Activated CD8-positive, alpha-beta T cell treated with anti-CD3 and anti-CD28 coated beads for 36 hours (primary cell): ENCODE results near the gene DCLRE1A. TPM values are rescaled to one million over a fixed set of nuclear protein-coding genes. Genes with fewer than 3 reads are reported as not detected.

Experiments used
- ATAC-seq: fragments of 200-7000 bp; cut with Tn5 transposase; one replicate; pipeline ENCODE4 v1.10.0; 2021; ENCODE audit warnings: mild to moderate bottlenecking, moderate library complexity
- CTCF ChIA-PET: fragments of 350-600 bp; sonication (Branson Sonifier 250); formaldehyde crosslinking; loops from one replicate; lab custom pipeline; 2021; ENCODE audit warnings: antibody characterized with exemption; lab: Charles Lee
- POLR2A ChIA-PET: fragments of 350-600 bp; sonication (Branson Sonifier 250); formaldehyde crosslinking; loops from one replicate; lab custom pipeline; 2021; ENCODE audit warnings: antibody characterized with exemption; lab: Charles Lee
- DNase-seq: peaks from one replicate; pipeline ENCODE4 v3.0.0-alpha.2; 2020
- H3K27ac Mint-ChIP-seq: one replicate; pipeline ENCODE4 v1.8.0; 2021; ENCODE audit warnings: mild to moderate bottlenecking, mixed read lengths
- H3K27me3 Mint-ChIP-seq: one replicate; pipeline ENCODE4 v1.8.0; 2021; ENCODE audit warnings: mixed read lengths
- H3K36me3 Mint-ChIP-seq: one replicate; pipeline ENCODE4 v1.8.0; 2021; ENCODE audit warnings: low read depth, mixed read lengths
- H3K4me1 Mint-ChIP-seq: one replicate; pipeline ENCODE4 v1.8.0; 2021; ENCODE audit warnings: low read depth, mixed read lengths
- H3K4me3 Mint-ChIP-seq: one replicate; pipeline ENCODE4 v1.8.0; 2021; ENCODE audit warnings: mild to moderate bottlenecking, moderate library complexity, mixed read lengths
- H3K9me3 Mint-ChIP-seq: one replicate; pipeline ENCODE4 v1.8.0; 2021; ENCODE audit warnings: mixed read lengths
- CTCF ChIP-seq: fragments of 200-600 bp; IDR thresholded peaks from one replicate; pipeline ENCODE4 v1.8.0; 2022; ENCODE audit warnings: antibody characterized with exemption, mild to moderate bottlenecking
- intact Hi-C: fragments of 100-400 bp; cut with micrococcal nuclease; formaldehyde crosslinking; loops from one replicate; pipeline ENCODE4 v1.10.0; 2022
- total RNA-seq, 2 experiments: library from RNA; stranded (reverse); gene quantifications; one replicate each; pipeline ENCODE4 v1.2.3, GENCODE V29; 2021

DCLRE1A gene
- total RNA-seq, 2 experiments from 2014 or later: 14.4 to 15.1 TPM

GRCh38 chr10:113872139-113873030, 18.5 kb upstream of the DCLRE1A start:
- intact Hi-C loops: no loop called here
- H3K27ac Mint-ChIP-seq: no peak overlapping the region
- ChIA-PET CTCF (interaction anchor here (0.7 to 1.9 kb wide), 5 partner anchors 15 to 531 kb away, joined by 3 to 6 read pairs (median 3); no protein-coding TSS in a partner anchor), POLR2A (no interaction called here)
- DNase-seq (no peak), ATAC-seq (no peak)
- peaks cover 18% of the 10 kb centered on the region for H3K4me1 Mint-ChIP-seq
- H3K36me3 Mint-ChIP-seq: peaks cover 29% of the 10 kb centered on the region
- H3K9me3 Mint-ChIP-seq: peaks cover 7% of the 10 kb centered on the region
- H3K4me3 Mint-ChIP-seq: no peak overlapping the region
- no peak for TF ChIP-seq CTCF
- H3K27me3 Mint-ChIP-seq: no peaks in the 10 kb centered on the region

GRCh38 chr10:113869789-113870188, 15.9 kb upstream of the DCLRE1A start:
- Mint-ChIP-seq H3K27me3 (no peaks in the 10 kb centered on the region), H3K36me3 (peaks cover 32% of the 10 kb centered on the region), H3K27ac (no peak overlapping the region), H3K4me3 (no peak overlapping the region), H3K4me1 (peaks cover 21% of the 10 kb centered on the region), H3K9me3 (peaks cover 7% of the 10 kb centered on the region)
- CTCF ChIA-PET: no interaction called here
- POLR2A ChIA-PET: no interaction called here
- TF ChIP-seq CTCF: no peak
- ATAC-seq (no peak), DNase-seq (no peak)
- intact Hi-C loops: no loop called here

DNA sequence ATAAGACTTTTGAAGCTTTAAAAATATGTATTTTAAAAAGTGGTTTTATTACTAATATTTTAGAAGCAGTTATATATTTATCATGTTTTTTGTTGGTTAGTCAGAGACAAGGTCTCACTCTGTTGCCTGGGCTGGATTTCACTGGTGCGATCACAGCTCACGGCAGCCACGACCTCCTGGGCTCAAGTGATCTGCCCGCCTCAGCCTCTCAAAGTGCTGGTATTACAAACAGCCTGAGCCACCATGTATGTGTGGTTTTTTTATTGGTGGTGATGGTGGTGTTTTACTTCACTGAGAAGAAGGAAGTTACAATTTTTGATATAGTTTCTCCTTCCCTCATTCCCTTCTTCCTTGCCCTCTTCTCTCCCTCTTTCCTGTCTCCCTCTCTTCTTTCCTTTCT, 14.0 kb upstream of the DCLRE1A start:
- no peak overlapping the region for H3K27ac Mint-ChIP-seq
- TF ChIP-seq CTCF: no peak
- CTCF ChIA-PET: no interaction called here
- POLR2A ChIA-PET: no interaction called here
- H3K36me3 Mint-ChIP-seq: peaks cover 44% of the 10 kb centered on the region
- H3K4me3 Mint-ChIP-seq: no peak overlapping the region
- peaks cover 11% of the 10 kb centered on the region for H3K4me1 Mint-ChIP-seq
- ATAC-seq: no peak
- no peak for DNase-seq
- H3K27me3 Mint-ChIP-seq: no peaks in the 10 kb centered on the region
- H3K9me3 Mint-ChIP-seq: peaks cover 7% of the 10 kb centered on the region
- intact Hi-C loops: no loop called here

DNA sequence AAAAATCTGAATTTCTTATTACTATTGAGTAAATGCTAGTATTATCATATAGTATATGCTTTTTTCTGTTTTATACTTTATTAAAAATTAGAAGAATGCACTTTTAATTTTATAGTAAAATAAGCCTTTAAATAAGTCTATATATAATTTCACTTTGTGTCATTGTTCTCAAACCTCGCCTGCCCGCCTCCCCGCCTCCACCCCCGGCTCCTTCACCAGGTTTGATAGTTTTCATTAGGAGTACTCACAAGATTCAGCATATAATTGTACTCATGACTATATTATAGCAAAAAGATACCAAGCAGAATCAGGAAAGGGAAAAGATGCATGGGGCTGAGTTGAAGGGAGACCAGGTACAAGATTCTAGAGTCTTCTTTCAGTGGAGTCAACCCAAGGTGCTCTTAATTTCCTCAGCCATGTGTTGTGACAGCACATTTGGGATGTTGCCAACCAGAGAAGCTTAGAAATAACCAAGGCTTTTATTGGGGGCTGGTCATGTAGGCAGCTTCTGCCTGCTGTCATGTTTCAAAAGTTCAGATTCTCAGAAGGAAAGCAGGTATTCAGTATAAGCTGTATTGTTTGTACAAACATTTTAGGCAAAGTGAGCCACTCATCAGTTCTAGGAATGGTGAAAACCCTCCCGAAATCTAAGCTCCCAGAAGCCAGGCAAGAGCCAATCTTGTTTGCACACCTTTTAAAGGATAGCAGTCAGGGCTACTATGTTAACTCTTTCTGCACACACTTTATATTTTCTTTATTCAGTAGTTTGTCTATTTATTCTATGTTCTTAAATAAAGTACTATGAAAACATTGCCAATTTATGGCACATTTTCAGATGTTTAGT, 12.9 kb upstream of the DCLRE1A start:
- H3K27ac Mint-ChIP-seq: no peak overlapping the region
- DNase-seq: no peak
- no peaks in the 10 kb centered on the region for H3K27me3 Mint-ChIP-seq
- H3K9me3 Mint-ChIP-seq: peaks cover 3% of the 10 kb centered on the region
- H3K36me3 Mint-ChIP-seq: peaks cover 38% of the 10 kb centered on the region
- ChIA-PET CTCF (interaction anchor here (1.0 kb wide), 1 partner anchor 11 kb away, joined by 3 read pairs; no protein-coding TSS in a partner anchor), POLR2A (no interaction called here)
- intact Hi-C loops: no loop called here
- peaks cover 11% of the 10 kb centered on the region for H3K4me1 Mint-ChIP-seq
- no peak for ATAC-seq
- no peak for TF ChIP-seq CTCF
- no peak overlapping the region for H3K4me3 Mint-ChIP-seq
